Panc1 (cell line): ENCODE measurements around the gene RELT.

Experiments used
- POLR2AphosphoS5 ChIP-seq: IDR thresholded peaks from 2 replicates; pipeline ENCODE4 v1.6.1; 2012; ENCODE audit warnings: mild to moderate bottlenecking, low read depth, low read length, moderate library complexity
- TF ChIP-seq, protein P1 (sequence below): fragments of 450-650 bp; IDR thresholded peaks from 2 replicates; pipeline ENCODE4 v1.5.1; 2017; ENCODE audit warnings: mild to moderate bottlenecking
- TF ChIP-seq, protein P2 (sequence below), 2 experiments: IDR thresholded peaks; 2 replicates each; pipeline ENCODE4 v1.6.1; 2011 to 2012; ENCODE audit warnings: low read depth in 2 of 2, control low read depth in 1 of 2, low read length in 1 of 2, mild to moderate bottlenecking in 1 of 2, moderate library complexity in 1 of 2; ENCODE audit not compliant: insufficient read depth in 1 of 2

DNA sequence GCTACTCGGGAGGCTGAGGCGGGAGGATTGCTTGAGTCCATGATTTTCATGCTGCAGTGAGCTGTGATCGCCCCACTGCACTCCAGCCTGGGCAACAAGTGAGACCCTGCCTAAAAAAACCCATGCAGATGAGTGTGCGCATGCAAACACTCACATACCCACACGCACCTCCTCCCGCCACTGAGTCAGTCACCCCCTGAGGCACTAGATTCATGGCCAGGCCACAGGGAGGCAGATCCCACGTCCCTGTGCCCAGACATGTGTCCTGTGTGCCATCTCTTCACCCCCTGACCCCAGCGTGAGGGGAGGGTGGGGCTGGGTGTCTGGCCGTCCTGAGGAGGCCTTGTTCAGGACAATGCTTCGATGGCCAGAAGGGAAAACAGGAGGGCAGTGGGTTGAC is 15.5 kb downstream of the RELT start:
- TF ChIP-seq, protein P1, sequence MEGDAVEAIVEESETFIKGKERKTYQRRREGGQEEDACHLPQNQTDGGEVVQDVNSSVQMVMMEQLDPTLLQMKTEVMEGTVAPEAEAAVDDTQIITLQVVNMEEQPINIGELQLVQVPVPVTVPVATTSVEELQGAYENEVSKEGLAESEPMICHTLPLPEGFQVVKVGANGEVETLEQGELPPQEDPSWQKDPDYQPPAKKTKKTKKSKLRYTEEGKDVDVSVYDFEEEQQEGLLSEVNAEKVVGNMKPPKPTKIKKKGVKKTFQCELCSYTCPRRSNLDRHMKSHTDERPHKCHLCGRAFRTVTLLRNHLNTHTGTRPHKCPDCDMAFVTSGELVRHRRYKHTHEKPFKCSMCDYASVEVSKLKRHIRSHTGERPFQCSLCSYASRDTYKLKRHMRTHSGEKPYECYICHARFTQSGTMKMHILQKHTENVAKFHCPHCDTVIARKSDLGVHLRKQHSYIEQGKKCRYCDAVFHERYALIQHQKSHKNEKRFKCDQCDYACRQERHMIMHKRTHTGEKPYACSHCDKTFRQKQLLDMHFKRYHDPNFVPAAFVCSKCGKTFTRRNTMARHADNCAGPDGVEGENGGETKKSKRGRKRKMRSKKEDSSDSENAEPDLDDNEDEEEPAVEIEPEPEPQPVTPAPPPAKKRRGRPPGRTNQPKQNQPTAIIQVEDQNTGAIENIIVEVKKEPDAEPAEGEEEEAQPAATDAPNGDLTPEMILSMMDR: no peak
- TF ChIP-seq POLR2AphosphoS5: no peak
- TF ChIP-seq, protein P2, sequence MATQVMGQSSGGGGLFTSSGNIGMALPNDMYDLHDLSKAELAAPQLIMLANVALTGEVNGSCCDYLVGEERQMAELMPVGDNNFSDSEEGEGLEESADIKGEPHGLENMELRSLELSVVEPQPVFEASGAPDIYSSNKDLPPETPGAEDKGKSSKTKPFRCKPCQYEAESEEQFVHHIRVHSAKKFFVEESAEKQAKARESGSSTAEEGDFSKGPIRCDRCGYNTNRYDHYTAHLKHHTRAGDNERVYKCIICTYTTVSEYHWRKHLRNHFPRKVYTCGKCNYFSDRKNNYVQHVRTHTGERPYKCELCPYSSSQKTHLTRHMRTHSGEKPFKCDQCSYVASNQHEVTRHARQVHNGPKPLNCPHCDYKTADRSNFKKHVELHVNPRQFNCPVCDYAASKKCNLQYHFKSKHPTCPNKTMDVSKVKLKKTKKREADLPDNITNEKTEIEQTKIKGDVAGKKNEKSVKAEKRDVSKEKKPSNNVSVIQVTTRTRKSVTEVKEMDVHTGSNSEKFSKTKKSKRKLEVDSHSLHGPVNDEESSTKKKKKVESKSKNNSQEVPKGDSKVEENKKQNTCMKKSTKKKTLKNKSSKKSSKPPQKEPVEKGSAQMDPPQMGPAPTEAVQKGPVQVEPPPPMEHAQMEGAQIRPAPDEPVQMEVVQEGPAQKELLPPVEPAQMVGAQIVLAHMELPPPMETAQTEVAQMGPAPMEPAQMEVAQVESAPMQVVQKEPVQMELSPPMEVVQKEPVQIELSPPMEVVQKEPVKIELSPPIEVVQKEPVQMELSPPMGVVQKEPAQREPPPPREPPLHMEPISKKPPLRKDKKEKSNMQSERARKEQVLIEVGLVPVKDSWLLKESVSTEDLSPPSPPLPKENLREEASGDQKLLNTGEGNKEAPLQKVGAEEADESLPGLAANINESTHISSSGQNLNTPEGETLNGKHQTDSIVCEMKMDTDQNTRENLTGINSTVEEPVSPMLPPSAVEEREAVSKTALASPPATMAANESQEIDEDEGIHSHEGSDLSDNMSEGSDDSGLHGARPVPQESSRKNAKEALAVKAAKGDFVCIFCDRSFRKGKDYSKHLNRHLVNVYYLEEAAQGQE (IDR thresholded peaks at IDR 0.05; ENCODE audit: insufficient read depth in 1 of 2, low read depth in 2 of 2, low read length in 1 of 2): no peak
